D721Med (cell line): ENCODE measurements around the gene BID.

ENCODE experiments used
- DNase-seq: peaks from one replicate; pipeline ENCODE4 v3.0.0; 2011; ENCODE audit warnings: low spot score; ENCODE audit not compliant: insufficient read length
- FAIRE-seq: peaks from 2 replicates; lab custom pipeline; 2011; peaks lifted over from hg19 to GRCh38; lab: Jason Lieb, UNC
- CTCF ChIP-seq: IDR thresholded peaks from 2 replicates; pipeline ENCODE4 v1.5.1; 2012; ENCODE audit warnings: mild to moderate bottlenecking, control low read depth; ENCODE audit not compliant: insufficient read depth; ENCODE audit errors: missing control alignments

Gene BID

DNA sequence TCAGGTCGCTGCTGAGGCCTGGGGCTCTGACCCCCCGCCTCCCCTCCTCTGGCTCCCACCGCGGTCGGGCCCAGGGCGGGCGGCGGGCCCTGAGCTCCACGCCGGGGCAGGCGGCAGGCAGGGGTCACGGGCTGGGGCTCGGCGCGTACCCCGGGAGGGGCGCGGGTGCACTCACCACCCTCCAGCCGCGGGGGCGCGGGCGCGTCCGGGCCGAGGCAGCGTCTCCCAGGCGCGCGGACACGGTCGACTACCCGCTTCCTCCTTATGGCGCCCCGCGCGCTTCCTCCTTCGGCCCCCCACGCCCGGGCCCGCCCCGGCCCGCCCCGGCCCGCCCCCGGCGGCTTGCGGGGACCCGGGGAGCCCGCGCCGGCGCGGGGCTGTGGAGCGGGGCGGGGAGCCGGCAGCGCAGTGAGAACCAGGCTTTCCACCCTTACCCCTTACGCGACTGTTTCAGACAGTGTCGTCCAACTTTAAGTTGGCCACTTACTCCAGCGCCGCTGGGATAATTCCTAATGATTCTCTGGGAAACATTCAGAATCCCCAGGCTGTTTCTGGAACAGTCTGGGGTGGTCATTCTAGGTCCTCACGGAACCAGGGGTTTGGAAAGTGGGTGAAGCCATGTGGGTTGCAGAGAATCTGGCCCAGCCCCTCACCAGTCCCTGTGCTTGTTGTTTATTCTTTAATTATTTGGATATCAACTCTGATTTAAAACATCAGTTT, at the start of gene BID:
Gene BID, minus strand, starts transcription at position 264 of the 720 bp plus-strand sequence. CDS start 24,353 bp downstream, outside the sequence.
- TF ChIP-seq CTCF, result no peak
- no peak for FAIRE-seq
- no peak for DNase-seq

DNA sequence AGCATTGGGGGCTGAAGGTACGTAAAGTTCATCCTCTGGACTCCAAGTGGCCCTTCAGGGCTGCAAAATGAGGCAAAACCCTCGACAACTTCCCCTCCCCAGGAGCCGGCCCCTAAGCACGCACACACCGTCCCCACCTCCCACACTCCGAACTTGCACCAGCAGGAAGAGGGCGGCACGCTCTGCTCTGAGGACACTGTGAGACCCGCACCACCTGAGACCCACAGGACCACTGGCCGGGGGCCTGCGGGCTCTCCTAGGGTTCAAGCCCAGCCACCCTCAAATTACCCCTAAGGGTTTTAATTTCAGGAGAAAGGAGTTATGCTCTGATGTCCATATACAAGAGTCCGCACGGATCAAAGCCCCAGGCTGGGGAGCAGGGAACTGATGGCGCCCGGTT, 49.7 kb upstream of the BID start:
- FAIRE-seq, result no peak
- DNase-seq, result no peak
- no peak for TF ChIP-seq CTCF

- no peak for FAIRE-seq
- no peak for TF ChIP-seq CTCF
- DNase-seq, result no peak
These were observed 49.0 kb upstream of the BID start for GRCh38 chr22:17823226-17823625.

- FAIRE-seq, result no peak
- no peak for DNase-seq
- TF ChIP-seq CTCF, result no peak
These were observed 47.8 kb upstream of the BID start for GRCh38 chr22:17822087-17822486.

DNA sequence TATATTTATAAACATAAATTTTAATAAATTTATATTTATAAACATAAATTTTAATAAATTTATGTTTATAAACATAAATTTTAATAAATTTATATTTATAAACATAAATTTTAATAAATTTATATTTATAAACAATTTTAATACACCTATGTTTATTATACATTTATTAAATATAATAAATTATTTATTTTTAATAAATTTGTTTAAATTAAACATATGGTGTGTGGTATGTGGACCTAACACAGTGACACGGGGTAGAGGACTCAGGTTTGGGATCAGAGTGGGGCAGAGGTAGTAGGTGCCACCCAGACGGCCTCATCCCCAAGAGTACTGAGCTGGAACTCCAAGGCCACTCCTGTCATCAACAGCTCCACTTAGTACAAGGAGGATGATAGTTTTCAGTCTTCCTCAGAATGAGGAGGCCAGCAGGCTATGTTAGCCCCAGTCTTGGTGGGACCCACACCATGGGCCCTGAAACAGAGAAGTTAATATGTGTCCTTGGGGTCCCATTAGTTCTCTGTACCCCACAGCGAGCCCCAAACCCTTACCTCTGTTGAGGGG, 46.7 kb upstream of the BID start:
- no peak for TF ChIP-seq CTCF
- DNase-seq (no peak), FAIRE-seq (no peak)

DNA sequence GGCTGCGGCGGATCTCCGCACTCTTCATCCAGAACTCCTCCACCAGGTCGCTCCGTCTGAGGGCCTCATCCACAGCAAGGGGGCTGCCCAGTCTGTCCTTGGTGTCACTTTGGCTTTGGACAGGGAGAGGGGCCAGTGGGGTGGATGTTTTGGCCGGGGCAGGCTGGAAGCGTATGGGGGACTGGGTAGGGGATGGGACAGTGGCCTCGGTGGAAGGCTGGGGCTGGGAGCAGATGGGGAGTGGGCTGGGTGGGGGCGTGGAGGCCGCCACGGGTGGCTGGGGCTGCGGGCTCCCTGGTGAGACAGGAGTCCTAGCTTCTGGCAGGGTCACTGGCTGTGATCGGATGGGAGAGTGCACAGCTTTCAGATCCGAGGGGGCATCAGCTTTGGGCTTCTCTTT, 44.4 kb upstream of the BID start:
- TF ChIP-seq CTCF, result no peak
- no peak for FAIRE-seq
- DNase-seq, result no peak

GRCh38 chr22:17818180-17818579, 43.9 kb upstream of the BID start:
- DNase-seq (no peak), FAIRE-seq (no peak)
- no peak for TF ChIP-seq CTCF
